ENCODE results near the gene PADI1. TPM values are rescaled to one million over a fixed set of nuclear protein-coding genes. Genes with fewer than 3 reads are reported as not detected.

PADI1 gene
- total and polyA plus RNA-seq, 10 donors = 0.03 to 0.76 (median 0.31) TPM; not detected in 4

- Histone ChIP-seq H3K9me3 (peaks cover 0 to 16% (median 10%) of the 10 kb centered on the region in 8 donors), H3K4me3 (no peak overlapping the region), H3K36me3 (no peaks in the 10 kb centered on the region), H3K27me3 (replicated peaks in 1 of 7) (no peaks in the 10 kb centered on the region), H3K4me1 (peaks cover 0 to 37% (median 15%) of the 10 kb centered on the region in 6 donors), H3K27ac (peak overlapping the region in 1 of 8 donors; percentile 5)
- TF ChIP-seq POLR2A (IDR thresholded peaks at IDR 0.05) (no peak), POLR2AphosphoS5 (IDR thresholded peaks at IDR 0.05) (peak in 1 of 3 donors; percentile 18)
- 41 to 55% (median 42%) methylated on average over 7 to 9 of the region's 9 CpGs for WGBS, 5 donors
- intact Hi-C loops (cut with DNase I; ENCODE audit: low total_unique reads) = no loop called here
- no peak for DNase-seq
Observed at GRCh38 chr1:17186216-17186909, 18.6 kb upstream of the PADI1 start.

GRCh38 chr1:17187051-17187450, 17.9 kb upstream of the PADI1 start:
- Histone ChIP-seq H3K9me3 (peaks cover 0 to 16% (median 10%) of the 10 kb centered on the region in 8 donors), H3K27me3 (replicated peaks in 1 of 7) (no peaks in the 10 kb centered on the region), H3K27ac (no peak overlapping the region), H3K4me1 (peaks cover 0 to 30% (median 8%) of the 10 kb centered on the region in 6 donors), H3K36me3 (no peaks in the 10 kb centered on the region), H3K4me3 (no peak overlapping the region)
- intact Hi-C loops (cut with DNase I; ENCODE audit: low total_unique reads) = no loop called here
- no peak for TF ChIP-seq POLR2A (IDR thresholded peaks at IDR 0.05)
- no peak for TF ChIP-seq CTCF (IDR thresholded peaks at IDR 0.05 in 8 of 11, conservative IDR thresholded peaks at IDR 0.05 in 3 of 11)
- TF ChIP-seq POLR2AphosphoS5 (IDR thresholded peaks at IDR 0.05) = no peak
- WGBS, 5 donors = 57 to 83% (median 68%) methylated on average over 6 of the region's 6 CpGs
- no peak for DNase-seq

- TF ChIP-seq POLR2AphosphoS5 (IDR thresholded peaks at IDR 0.05) (no peak), CTCF (IDR thresholded peaks at IDR 0.05 in 8 of 11, conservative IDR thresholded peaks at IDR 0.05 in 3 of 11) (no peak), POLR2A (IDR thresholded peaks at IDR 0.05) (no peak)
- intact Hi-C loops (cut with DNase I; ENCODE audit: low total_unique reads) = no loop called here
- no peak overlapping the region for H3K27ac ChIP-seq
- DNase-seq = no peak
- H3K4me3 ChIP-seq = no peak overlapping the region
- H3K9me3 ChIP-seq = peaks cover 0 to 16% (median 10%) of the 10 kb centered on the region in 8 donors
- peaks cover 0 to 25% (median 8%) of the 10 kb centered on the region in 6 donors for H3K4me1 ChIP-seq
- H3K27me3 ChIP-seq (replicated peaks in 1 of 7) = no peaks in the 10 kb centered on the region
- WGBS, 5 donors = 92 to 98% (median 96%) methylated on average over 2 of the region's 2 CpGs
- no peaks in the 10 kb centered on the region for H3K36me3 ChIP-seq
Observed at GRCh38 chr1:17188217-17188616, 16.7 kb upstream of the PADI1 start.

- no peak for DNase-seq
- Histone ChIP-seq H3K36me3 (no peaks in the 10 kb centered on the region), H3K4me1 (peaks cover 0 to 25% (median 8%) of the 10 kb centered on the region in 6 donors), H3K27me3 (replicated peaks in 1 of 7) (no peaks in the 10 kb centered on the region), H3K4me3 (no peak overlapping the region), H3K9me3 (peaks cover 0 to 16% (median 10%) of the 10 kb centered on the region in 8 donors), H3K27ac (no peak overlapping the region)
- TF ChIP-seq CTCF (IDR thresholded peaks at IDR 0.05 in 8 of 11, conservative IDR thresholded peaks at IDR 0.05 in 3 of 11) (no peak), POLR2AphosphoS5 (IDR thresholded peaks at IDR 0.05) (no peak), POLR2A (IDR thresholded peaks at IDR 0.05) (no peak)
- WGBS, 5 donors = 83 to 97% (median 96%) methylated on average over 10 of the region's 10 CpGs
- intact Hi-C loops (cut with DNase I; ENCODE audit: low total_unique reads) = no loop called here
Observed at GRCh38 chr1:17188889-17189631, 15.9 kb upstream of the PADI1 start.

All from spleen (tissue), 11 donors.